Right lobe of liver (tissue), 6 donors: ENCODE measurements around the gene SYNJ2BP. TPM values are rescaled to one million over a fixed set of nuclear protein-coding genes. Genes with fewer than 3 reads are reported as not detected.

Source experiments
- ATAC-seq, 4 donors: fragments of 200-7000 bp; cut with Tn5 transposase; one replicate each; pipeline ENCODE4 v1.9.1; 2020; ENCODE audit warnings: mild to moderate bottlenecking in 4 of 4, moderate library complexity in 4 of 4
- DNase-seq, 3 donors: peaks; one replicate each; pipeline ENCODE4 v3.0.0-alpha.2; 2020
- H3K27ac ChIP-seq, 3 donors: fragments of 200-600 bp; one replicate each; pipeline ENCODE4 v1.8.0; 2022
- H3K27me3 ChIP-seq, 2 donors: fragments of 200-600 bp; one replicate each; pipeline ENCODE4 v1.8.0; 2022
- H3K36me3 ChIP-seq, 4 donors: fragments of 200-600 bp; sonication (generic) in 1 of 4; one replicate each; pipeline versions ENCODE4 v1.5.1 to v1.8.0; 2017 to 2022; ENCODE audit warnings: control low read depth in 1 of 4
- H3K4me1 ChIP-seq, 4 donors: fragments of 200-600 bp; sonication (generic) in 1 of 4; one replicate each; pipeline versions ENCODE4 v1.5.1 to v1.8.0; 2017 to 2022; ENCODE audit warnings: control low read depth in 1 of 4
- H3K4me3 ChIP-seq, 3 donors: fragments of 200-600 bp; one replicate each; pipeline ENCODE4 v1.8.0; 2022
- H3K9me3 ChIP-seq, 4 donors: fragments of 200-600 bp; sonication (generic) in 1 of 4; one replicate each; pipeline versions ENCODE4 v1.5.1 to v1.8.0; 2017 to 2022; ENCODE audit warnings: control low read depth in 1 of 4
- POLR2A ChIP-seq: fragments of 450-650 bp; IDR thresholded peaks from one replicate; pipeline ENCODE4 v1.6.1; 2017; ENCODE audit warnings: antibody characterized with exemption, mild to moderate bottlenecking
- WGBS: methylation state at CpG from one replicate; pipeline ENCODE4 v1.1.6; 2018; ENCODE audit warnings: low coverage, low lambda C conversion rate; ENCODE audit not compliant: insufficient coverage; ENCODE audit errors: missing lambda C conversion rate; 5-methylcytosine and 5-hydroxymethylcytosine counted together
- intact Hi-C, 2 donors: fragments of 100-400 bp; cut with DNase I; formaldehyde crosslinking; loops; one replicate each; pipeline versions ENCODE4 v1.11.2 to v1.14.1; 2022
- total RNA-seq, 6 experiments: library from RNA; depleted of rRNA in 2 of 6; stranded (reverse); fragments of >200 nt in 2 of 6; fragmentation: NEBNext Ultra II Directional in 3 of 6; extraction: Animal tissue kit (Norgen Biotek cat#: 25700) in 3 of 6; gene quantifications; one replicate each; pipeline versions ENCODE4 v1.1.0 to v1.2.4, GENCODE V29; 2016 to 2023
- TF ChIP-seq, protein P1 (sequence below), 4 donors: fragments of 200-600 bp in 3 of 4; fragments of 450-650 bp in 1 of 4; IDR thresholded peaks; one replicate each; pipeline versions ENCODE4 v1.5.1 to v1.8.0; 2016 to 2022; ENCODE audit warnings: antibody characterized with exemption in 4 of 4, mild to moderate bottlenecking in 2 of 4
- donor health status: DM: no; HTN: yes; CAD: no.
- donor health status: DM: no; HTN: no; CAD: no.
- donor health status: DM: no; HTN: no; CAD: no.
- donor health status: DM: no; HTN: yes; CAD: no.
- donor health status: DM: no; HTN: yes; CAD: no.

Gene SYNJ2BP
- total RNA-seq, 6 experiments from 2014 or later = 15.9 to 26.9 (median 21.1) TPM

DNA sequence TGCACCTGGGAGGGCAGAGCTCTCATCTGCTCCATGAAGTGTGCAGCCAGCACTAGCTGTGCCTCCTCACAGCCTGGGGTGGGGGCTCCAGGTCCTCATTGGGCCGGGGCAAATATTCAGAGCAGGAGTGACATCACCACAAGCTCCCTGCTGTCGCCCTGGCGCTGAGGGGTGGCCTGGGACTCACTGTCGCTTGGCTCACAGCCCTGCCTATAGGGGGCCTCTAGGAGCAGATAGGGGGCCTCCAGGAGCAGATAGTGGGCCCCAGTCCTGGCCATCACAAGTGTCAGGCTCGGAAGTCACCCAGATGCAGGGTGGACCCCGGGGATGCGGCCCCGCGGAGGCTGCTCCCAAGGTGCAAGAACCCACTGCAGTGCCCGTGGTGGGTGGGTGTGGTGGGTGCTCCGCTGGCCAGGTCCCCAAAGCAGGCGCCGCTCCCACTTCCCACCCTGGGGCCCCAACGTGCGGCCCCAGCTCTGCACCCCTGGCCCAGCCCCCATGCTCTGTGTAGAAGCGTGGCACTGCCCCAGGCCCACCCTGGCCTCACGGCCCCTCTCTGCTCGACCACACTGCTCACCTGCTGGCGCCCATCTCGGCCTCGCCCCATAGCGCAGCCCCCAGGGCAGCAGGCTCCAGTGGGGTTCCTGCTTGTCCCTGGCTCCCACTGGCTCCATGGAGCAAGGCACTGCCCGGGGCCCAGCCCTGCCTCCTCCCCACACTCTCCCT, 18.0 kb downstream of the SYNJ2BP start:
- H3K4me1 ChIP-seq = no peaks in the 10 kb centered on the region
- H3K4me3 ChIP-seq = no peak overlapping the region
- ATAC-seq (peak in 1 of 4 donors; percentile 50), DNase-seq (no peak)
- H3K9me3 ChIP-seq = no peaks in the 10 kb centered on the region
- no peak overlapping the region for H3K27ac ChIP-seq
- peaks cover 0 to 4% (median 0%) of the 10 kb centered on the region in 4 donors for H3K36me3 ChIP-seq
- intact Hi-C loops = no loop called here
- WGBS = 100% methylated on average over 1 of the region's 23 CpGs
- no peaks in the 10 kb centered on the region for H3K27me3 ChIP-seq
- TF ChIP-seq POLR2A = no peak
- TF ChIP-seq, protein P1, sequence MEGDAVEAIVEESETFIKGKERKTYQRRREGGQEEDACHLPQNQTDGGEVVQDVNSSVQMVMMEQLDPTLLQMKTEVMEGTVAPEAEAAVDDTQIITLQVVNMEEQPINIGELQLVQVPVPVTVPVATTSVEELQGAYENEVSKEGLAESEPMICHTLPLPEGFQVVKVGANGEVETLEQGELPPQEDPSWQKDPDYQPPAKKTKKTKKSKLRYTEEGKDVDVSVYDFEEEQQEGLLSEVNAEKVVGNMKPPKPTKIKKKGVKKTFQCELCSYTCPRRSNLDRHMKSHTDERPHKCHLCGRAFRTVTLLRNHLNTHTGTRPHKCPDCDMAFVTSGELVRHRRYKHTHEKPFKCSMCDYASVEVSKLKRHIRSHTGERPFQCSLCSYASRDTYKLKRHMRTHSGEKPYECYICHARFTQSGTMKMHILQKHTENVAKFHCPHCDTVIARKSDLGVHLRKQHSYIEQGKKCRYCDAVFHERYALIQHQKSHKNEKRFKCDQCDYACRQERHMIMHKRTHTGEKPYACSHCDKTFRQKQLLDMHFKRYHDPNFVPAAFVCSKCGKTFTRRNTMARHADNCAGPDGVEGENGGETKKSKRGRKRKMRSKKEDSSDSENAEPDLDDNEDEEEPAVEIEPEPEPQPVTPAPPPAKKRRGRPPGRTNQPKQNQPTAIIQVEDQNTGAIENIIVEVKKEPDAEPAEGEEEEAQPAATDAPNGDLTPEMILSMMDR (IDR thresholded peaks at IDR 0.05) = no peak

DNA sequence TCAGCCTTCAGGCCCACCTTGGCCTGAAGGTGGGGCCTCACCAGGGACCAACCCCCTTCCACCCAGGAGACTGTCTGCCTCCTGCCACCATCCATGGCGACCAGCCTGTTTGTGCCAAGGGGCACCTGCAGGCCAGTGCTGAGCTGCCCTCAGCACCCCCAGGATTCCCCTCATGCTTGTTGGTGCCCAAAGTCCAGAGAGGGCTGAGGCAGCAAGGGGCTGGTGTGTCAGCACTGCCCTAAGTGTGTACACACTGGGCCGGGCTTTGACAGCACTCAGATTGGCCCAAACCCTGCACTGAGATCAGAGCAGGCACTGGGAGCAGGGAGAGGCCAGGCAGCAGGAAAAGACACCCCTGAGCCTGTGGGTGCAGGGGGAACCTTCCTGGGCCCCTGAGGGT, 18.6 kb downstream of the SYNJ2BP start:
- H3K27me3 ChIP-seq = no peaks in the 10 kb centered on the region
- DNase-seq = no peak
- no CpG with 5 or more reads among the region's 2 CpGs for WGBS

DNA sequence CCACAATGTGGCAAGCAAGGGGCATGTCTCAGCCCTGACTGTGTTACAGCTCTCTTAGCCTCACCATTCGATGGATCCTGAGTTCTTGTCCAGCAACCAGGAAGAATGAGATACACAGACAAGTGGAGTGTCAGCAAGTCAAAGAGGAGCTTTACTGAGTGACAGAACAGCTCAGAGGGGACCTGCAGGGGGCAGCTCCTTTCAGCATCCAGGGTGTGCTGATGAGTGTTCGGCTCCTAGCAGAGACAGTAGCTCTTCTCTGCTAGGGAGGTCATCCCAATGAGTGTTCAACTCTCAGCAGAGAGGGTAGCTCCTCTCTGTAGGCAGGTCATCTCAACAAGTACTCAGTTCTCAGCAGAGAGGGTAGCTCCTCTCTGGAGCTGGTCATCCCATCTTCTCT, 19.1 kb downstream of the SYNJ2BP start:
- ATAC-seq = no peak
- DNase-seq = no peak
- Histone ChIP-seq H3K27ac (no peak overlapping the region), H3K27me3 (no peaks in the 10 kb centered on the region), H3K9me3 (no peaks in the 10 kb centered on the region), H3K4me3 (no peak overlapping the region), H3K36me3 (peaks cover 0 to 4% (median 0%) of the 10 kb centered on the region in 4 donors), H3K4me1 (no peaks in the 10 kb centered on the region)
- intact Hi-C loops = no loop called here
- no peak for TF ChIP-seq POLR2A
- TF ChIP-seq, protein P1 (IDR thresholded peaks at IDR 0.05) = no peak
- 100% methylated on average over 1 of the region's 2 CpGs for WGBS

More for the DNA sequence above, 18.6 kb downstream of the SYNJ2BP start:
- no peak overlapping the region for H3K4me3 ChIP-seq
- H3K9me3 ChIP-seq = no peaks in the 10 kb centered on the region
- H3K4me1 ChIP-seq = no peaks in the 10 kb centered on the region
- TF ChIP-seq, protein P1 (IDR thresholded peaks at IDR 0.05) = no peak
- TF ChIP-seq POLR2A = no peak
- H3K36me3 ChIP-seq = peaks cover 0 to 4% (median 0%) of the 10 kb centered on the region in 4 donors
- no peak overlapping the region for H3K27ac ChIP-seq
- ATAC-seq = peak in 1 of 4 donors; percentile 26
- intact Hi-C loops = no loop called here

GRCh38 chr14:70394674-70395306, 22.1 kb downstream of the SYNJ2BP start:
- Histone ChIP-seq H3K4me3 (no peak overlapping the region), H3K36me3 (no peaks in the 10 kb centered on the region), H3K27me3 (no peaks in the 10 kb centered on the region), H3K9me3 (no peaks in the 10 kb centered on the region), H3K4me1 (peaks cover 0 to 8% (median 0%) of the 10 kb centered on the region in 4 donors), H3K27ac (no peak overlapping the region)
- TF ChIP-seq, protein P1 (IDR thresholded peaks at IDR 0.05) = no peak
- no peak for TF ChIP-seq POLR2A
- ATAC-seq (no peak), DNase-seq (no peak)
- intact Hi-C loops = no loop called here
